OCI-LY7 (cell line): ENCODE data around the gene TMPRSS3.

ENCODE experiments used
- EZH2phosphoT487 ChIP-seq: fragments of 200-600 bp; sonication (generic); IDR thresholded peaks from 2 replicates; pipeline ENCODE4 v1.6.1; 2018; ENCODE audit warnings: low read depth, borderline replicate concordance, mild to moderate bottlenecking, mixed run types, antibody characterized with exemption, low read length, moderate library complexity, mixed read lengths
- TF ChIP-seq, protein P1 (sequence below): fragments of 200-600 bp; sonication (generic); conservative IDR thresholded peaks from 2 replicates; pipeline ENCODE4 v1.5.1; 2014; ENCODE audit warnings: mild to moderate bottlenecking, antibody characterized with exemption, low read length, moderate library complexity, mixed read lengths

DNA sequence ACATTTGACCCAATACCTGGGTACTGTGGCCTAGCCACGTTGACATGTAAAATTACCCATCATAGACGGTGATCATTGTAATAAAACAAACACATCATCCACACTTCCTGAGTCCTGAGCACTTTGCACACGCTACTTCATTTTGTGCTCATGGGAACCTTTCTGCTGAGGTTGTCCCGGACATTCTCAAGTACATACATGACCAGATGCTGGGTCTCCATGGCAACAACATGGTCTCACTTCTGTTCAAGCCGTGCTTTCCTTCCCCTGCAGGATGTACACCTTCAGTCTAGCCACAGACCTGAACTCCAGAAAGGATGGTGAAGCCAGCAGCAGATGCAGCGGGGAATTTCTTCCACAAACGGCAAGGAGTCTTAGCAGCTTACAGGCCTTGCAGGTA, 30.6 kb upstream of the TMPRSS3 start:
- TF ChIP-seq, protein P1, sequence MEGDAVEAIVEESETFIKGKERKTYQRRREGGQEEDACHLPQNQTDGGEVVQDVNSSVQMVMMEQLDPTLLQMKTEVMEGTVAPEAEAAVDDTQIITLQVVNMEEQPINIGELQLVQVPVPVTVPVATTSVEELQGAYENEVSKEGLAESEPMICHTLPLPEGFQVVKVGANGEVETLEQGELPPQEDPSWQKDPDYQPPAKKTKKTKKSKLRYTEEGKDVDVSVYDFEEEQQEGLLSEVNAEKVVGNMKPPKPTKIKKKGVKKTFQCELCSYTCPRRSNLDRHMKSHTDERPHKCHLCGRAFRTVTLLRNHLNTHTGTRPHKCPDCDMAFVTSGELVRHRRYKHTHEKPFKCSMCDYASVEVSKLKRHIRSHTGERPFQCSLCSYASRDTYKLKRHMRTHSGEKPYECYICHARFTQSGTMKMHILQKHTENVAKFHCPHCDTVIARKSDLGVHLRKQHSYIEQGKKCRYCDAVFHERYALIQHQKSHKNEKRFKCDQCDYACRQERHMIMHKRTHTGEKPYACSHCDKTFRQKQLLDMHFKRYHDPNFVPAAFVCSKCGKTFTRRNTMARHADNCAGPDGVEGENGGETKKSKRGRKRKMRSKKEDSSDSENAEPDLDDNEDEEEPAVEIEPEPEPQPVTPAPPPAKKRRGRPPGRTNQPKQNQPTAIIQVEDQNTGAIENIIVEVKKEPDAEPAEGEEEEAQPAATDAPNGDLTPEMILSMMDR, result no peak
- no peak for TF ChIP-seq EZH2phosphoT487
